Measurements from ENCODE around the gene DCST2. TPM values are rescaled to one million over a fixed set of nuclear protein-coding genes. Genes with fewer than 3 reads are reported as not detected.

The DCST2 gene
- total RNA-seq, 3 donors from 2014 or later = 1.7 to 3.3 (median 2.3) TPM

DNA sequence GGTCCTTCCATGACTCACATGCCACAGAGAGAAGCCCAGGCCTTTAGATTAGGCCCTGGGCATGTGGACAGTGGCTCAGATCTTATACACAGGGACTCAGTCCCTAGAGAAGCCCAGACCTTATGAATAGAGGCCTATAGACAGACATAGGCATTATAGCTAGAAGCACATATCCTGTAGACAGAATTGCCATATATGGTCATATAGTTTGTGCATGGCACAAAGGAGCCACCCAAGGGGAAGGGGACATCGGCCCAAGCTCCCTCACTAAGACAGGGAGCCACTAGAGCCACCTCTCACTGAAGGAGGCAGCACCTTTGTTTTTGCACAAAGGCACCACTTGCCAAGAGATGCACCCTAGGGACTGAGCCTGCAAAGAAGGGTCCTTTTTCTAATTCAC lies 42.8 kb upstream of the DCST2 start:
- H3K9me3 ChIP-seq = no peaks in the 10 kb centered on the region
- no peak for ATAC-seq
- intact Hi-C loops (cut with DNase I, micrococcal nuclease) = no loop called here
- no peaks in the 10 kb centered on the region for H3K36me3 ChIP-seq (ENCODE audit: low read depth)
- TF ChIP-seq, protein P1, sequence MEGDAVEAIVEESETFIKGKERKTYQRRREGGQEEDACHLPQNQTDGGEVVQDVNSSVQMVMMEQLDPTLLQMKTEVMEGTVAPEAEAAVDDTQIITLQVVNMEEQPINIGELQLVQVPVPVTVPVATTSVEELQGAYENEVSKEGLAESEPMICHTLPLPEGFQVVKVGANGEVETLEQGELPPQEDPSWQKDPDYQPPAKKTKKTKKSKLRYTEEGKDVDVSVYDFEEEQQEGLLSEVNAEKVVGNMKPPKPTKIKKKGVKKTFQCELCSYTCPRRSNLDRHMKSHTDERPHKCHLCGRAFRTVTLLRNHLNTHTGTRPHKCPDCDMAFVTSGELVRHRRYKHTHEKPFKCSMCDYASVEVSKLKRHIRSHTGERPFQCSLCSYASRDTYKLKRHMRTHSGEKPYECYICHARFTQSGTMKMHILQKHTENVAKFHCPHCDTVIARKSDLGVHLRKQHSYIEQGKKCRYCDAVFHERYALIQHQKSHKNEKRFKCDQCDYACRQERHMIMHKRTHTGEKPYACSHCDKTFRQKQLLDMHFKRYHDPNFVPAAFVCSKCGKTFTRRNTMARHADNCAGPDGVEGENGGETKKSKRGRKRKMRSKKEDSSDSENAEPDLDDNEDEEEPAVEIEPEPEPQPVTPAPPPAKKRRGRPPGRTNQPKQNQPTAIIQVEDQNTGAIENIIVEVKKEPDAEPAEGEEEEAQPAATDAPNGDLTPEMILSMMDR (IDR thresholded peaks at IDR 0.05) = no peak
- H3K4me1 ChIP-seq (ENCODE audit: low read depth) = peaks cover 29% of the 10 kb centered on the region
- no peak overlapping the region for H3K4me3 ChIP-seq
- DNase-seq = peak in 1 of 3 donors; percentile 3

DNA sequence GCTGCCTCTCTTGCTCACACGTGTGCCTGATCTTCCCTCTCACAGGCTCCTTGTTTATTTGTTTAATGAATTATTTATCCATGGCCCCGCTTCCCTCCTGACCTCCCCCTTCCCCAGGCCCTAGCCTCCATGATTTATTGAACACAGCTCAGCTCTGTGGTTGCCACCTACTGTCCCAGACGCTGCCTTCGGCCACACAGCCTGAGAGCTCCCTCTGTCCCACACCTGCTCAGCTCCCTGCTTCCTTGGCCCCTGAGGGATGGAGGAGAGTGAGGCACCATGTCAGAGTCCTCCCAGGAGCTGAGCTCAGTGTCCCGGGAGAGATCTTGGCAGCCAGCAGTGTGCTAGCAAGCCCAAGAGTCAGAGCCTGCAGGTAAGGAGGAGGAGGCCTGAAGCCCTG lies 42.0 kb upstream of the DCST2 start:
- Histone ChIP-seq H3K4me1 (ENCODE audit: low read depth) (peaks cover 24% of the 10 kb centered on the region), H3K4me3 (no peak overlapping the region), H3K36me3 (ENCODE audit: low read depth) (no peaks in the 10 kb centered on the region), H3K9me3 (no peaks in the 10 kb centered on the region)
- ATAC-seq (no peak), DNase-seq (peak in 2 of 3 donors; percentile 8 to 40)
- intact Hi-C loops (cut with DNase I, micrococcal nuclease) = no loop called here
- TF ChIP-seq, protein P1 (IDR thresholded peaks at IDR 0.05) = no peak

DNA sequence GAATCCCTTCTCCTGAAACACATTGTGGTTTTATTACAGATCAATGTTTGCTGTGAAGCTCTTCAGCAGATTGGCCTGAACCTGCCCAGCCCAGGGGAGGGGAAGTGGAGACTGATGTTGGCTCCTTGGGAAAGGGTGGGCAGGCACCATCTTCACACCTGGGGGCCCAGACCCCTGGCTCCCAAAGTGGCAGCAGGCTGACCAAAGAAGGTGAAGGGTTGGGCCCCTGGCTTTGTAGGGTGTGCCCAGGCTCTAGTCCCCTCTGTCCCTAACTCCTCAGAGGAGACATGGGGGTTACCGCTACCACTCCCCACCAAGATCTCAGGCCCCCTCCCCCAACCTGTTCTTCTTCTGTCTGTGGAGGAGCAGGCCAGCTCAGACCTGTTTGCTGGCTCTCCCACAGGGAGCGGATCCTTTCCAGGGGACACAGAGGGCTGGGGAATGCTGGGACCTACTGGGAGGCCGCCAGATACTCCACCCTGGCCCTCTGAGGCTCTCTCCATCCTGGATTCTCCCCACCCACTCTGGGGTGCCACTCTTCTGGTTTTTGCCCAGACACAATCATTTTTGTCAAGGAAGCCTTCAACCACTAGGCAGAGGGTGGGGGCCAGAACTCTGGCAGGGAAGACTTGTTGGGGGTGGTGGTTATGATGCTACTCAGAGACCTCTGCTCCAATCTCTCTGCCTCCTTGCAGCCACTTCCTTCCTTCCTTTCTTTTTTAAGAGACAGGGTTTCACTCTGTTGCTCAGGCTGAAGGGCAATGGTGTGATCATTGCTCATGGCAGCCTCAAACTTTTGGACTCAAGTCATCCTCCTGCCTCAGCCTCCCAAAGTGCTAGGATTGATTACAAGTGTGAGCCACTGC lies 40.0 kb upstream of the DCST2 start:
- peak; percentile 3 to 29 (median 20) for DNase-seq
- H3K4me3 ChIP-seq = no peak overlapping the region
- H3K4me1 ChIP-seq (ENCODE audit: low read depth) = peaks cover 16% of the 10 kb centered on the region
- ATAC-seq = no peak
- TF ChIP-seq, protein P1 (IDR thresholded peaks at IDR 0.05) = no peak
- intact Hi-C loops (cut with DNase I, micrococcal nuclease) = no loop called here
- H3K9me3 ChIP-seq = no peaks in the 10 kb centered on the region
- H3K36me3 ChIP-seq (ENCODE audit: low read depth) = no peaks in the 10 kb centered on the region

DNA sequence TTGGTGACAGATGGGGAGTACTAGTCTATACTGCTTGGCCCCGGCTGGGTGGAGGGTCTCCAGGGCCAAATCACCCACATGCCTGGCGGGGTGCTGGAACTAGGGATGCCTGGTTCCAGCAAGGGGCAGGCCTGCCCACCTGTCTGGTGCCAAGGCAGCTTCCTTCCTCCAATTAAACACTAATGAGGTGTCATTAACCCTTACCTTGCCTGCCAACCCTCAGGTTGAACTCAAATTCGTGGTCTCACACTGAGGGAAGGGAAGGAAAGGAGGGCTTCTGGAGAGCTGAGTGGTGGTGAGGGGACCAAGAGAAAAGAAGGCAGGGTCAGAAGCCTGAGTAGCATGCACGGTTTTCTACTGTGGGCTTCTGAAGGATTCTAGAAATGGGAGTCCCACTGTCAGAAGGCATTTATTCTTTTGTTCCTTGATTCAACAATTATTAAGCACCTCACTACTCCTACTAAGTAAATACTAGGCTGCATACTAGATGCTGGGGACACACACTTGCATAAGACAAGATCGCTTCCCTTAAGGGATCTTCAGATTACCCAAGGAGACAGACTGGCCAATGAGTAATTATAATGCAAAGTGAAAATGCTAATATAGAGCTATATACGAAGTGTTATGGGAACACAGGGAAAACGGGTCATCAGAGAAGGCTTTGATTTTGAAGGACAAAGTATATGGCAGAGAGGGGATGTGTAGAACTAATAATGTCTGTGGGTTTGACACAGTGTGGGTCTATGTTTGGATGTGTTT lies 39.1 kb upstream of the DCST2 start:
- peak in 2 of 3 donors; percentile 20 to 22 for DNase-seq
- H3K4me1 ChIP-seq (ENCODE audit: low read depth) = peaks cover 16% of the 10 kb centered on the region
- TF ChIP-seq, protein P1 (IDR thresholded peaks at IDR 0.05) = no peak
- ATAC-seq = no peak
- H3K4me3 ChIP-seq = no peak overlapping the region
- intact Hi-C loops (cut with DNase I, micrococcal nuclease) = no loop called here
- no peaks in the 10 kb centered on the region for H3K36me3 ChIP-seq (ENCODE audit: low read depth)
- no peaks in the 10 kb centered on the region for H3K9me3 ChIP-seq

DNA sequence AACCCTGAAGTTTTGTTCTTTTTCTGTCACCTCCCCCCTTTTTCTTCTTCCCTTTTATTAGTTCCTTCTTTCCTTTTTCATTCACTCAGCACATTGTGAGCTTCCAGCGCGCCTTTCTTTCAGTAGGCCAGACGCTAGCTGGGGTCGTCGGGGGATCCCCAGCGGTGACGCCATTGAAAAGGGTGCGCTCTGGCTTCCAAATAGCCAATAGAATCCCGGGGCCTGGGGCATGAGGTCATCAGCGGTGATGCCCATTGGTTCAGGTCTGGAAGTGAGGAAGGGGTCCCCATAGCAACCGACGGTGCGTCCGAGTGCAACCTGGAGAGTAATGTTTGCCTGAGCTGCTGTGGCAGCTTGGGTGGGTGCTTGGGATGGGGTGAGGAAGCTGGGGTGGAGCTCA lies 38.1 kb upstream of the DCST2 start:
- intact Hi-C loops (cut with DNase I, micrococcal nuclease) = no loop called here
- DNase-seq (peak in 2 of 3 donors; percentile 39 to 54), ATAC-seq (no peak)
- Histone ChIP-seq H3K4me3 (no peak overlapping the region), H3K4me1 (ENCODE audit: low read depth) (peaks cover 16% of the 10 kb centered on the region), H3K36me3 (ENCODE audit: low read depth) (no peaks in the 10 kb centered on the region), H3K9me3 (no peaks in the 10 kb centered on the region)
- TF ChIP-seq, protein P1 (IDR thresholded peaks at IDR 0.05) = no peak
